HG03196 (cell line): ENCODE results near the gene RET.
"Not testable (repeated sequence)": the region's sequence is repeated elsewhere in the genome, so short reads cannot be mapped to it uniquely, and the experiment has no call there.

ENCODE experiments used
- ATAC-seq: cut with Tn5 transposase; IDR thresholded peaks from one replicate; pipeline ENCODE4 v1.9.1; 2021; ENCODE audit not compliant: unreplicated experiment

RET gene

GRCh38 chr10:43076311-43076875 lies 476 bp upstream of the RET start:
- ATAC-seq: no peak

- ATAC-seq: no peak
Observed at GRCh38 chr10:43077421-43078171, 727 bp downstream of the RET start.

DNA sequence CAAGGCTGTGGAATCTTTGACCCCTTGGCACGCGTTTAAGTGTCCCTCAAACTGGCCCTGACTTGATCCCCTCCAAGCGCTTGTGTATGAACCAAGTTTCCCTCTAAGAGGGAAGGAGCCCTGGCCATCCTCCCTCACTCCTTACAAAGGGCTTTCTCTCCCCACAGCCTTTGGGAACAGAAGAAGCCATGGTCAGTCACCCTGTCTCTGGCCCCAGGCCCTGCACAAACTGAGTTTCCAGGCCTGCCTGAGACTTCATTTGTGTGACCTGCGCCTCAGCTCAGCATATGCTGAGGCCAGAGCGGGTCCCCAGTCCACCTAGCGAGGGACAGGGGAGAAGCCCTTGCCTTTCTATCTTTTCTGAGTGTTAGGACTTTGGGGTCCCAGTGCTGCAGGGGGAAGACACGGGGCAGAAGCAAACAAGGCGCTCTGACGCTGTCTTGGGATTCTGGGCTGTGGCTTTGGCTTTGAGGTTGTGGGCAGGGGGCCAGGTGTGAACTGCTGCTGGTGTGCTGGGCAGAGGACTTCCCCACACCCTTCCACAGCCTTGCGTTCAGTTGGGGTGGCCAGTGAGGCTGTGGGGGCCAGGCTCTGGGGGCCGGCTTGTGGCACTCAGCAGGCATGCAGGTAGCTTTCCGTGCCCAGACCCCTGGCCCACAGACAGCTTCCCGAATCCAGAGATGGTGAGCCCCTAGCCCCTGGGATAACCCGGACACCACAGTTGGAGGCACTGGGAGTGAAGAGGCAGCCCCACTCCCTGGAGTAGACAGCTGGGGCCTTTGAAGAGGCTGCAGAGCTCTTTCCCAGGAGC lies 1.5 kb downstream of the RET start:
- no peak for ATAC-seq

DNA sequence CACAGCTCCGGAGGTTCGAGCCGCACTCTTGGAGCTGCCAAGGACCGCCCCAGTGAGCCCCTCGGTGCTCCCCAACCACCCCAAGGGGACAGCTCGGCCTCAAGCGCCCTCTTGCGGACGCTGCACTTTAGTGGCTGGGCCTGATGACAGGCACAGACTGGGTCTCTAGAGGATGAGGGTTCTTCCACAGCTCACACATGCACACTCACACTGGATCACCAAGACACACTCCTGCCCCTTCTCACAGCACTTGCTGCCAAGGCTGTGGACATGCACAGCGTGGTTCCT lies 2.1 kb downstream of the RET start:
- ATAC-seq: no peak

- no peak for ATAC-seq
Observed at GRCh38 chr10:43079856-43080255, 3.0 kb downstream of the RET start.

DNA sequence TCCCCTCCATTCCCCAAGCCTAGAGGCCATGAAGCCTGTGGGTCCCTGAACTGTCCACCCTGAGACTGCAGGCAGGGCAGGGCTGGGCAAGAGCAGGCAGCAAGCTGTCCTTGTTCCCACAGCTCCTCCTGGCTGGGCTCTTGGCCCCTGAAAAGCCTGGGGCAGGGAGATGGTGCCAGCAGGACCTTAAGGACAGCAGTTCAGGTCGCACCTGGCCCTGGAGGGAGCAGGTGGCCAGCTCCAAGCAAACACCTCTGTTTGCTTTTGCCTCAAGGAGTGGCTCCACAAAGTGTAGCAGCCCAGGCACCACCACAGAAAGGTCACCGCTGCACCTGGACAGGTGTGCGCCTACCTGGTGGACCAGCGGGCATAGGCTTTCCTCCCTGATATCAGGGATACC lies 5.2 kb downstream of the RET start:
- no peak for ATAC-seq

DNA sequence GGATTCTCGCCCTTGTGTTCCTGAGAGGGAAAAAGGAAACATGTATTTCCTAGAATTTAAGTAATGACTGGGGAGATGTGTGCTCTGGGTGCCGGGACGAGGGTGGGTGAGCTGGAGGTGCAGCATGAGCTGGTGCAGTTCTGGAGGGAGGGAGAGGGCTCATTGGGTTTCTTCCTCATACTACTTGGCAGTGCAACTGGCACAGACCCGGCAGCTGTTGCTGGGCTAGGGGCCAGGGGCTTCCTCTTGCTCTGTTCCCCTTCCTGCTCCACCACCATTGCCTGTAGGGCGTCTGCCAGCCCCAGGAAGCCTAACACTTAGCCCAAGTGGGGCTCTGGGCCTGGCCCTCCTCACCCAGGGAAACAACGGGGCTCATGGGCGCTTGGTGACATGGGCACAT lies 5.9 kb downstream of the RET start:
- ATAC-seq: no peak

- ATAC-seq: no peak
Observed at GRCh38 chr10:43083764-43084163, 6.9 kb downstream of the RET start.

GRCh38 chr10:43084812-43085211 lies 7.9 kb downstream of the RET start:
- no peak for ATAC-seq

GRCh38 chr10:43086321-43086942 lies 9.6 kb downstream of the RET start:
- no peak for ATAC-seq

GRCh38 chr10:43089519-43089918 lies 12.7 kb downstream of the RET start:
- no peak for ATAC-seq

GRCh38 chr10:43090188-43090587 lies 13.3 kb downstream of the RET start:
- ATAC-seq: no peak

GRCh38 chr10:43090664-43091063 lies 13.8 kb downstream of the RET start:
- ATAC-seq: no peak

- no peak for ATAC-seq
Observed at GRCh38 chr10:43091846-43092245, 15.0 kb downstream of the RET start.

GRCh38 chr10:43093423-43094076 lies 16.7 kb downstream of the RET start:
- ATAC-seq: no peak

- no peak for ATAC-seq
Observed at GRCh38 chr10:43094085-43094484, 17.2 kb downstream of the RET start.

DNA sequence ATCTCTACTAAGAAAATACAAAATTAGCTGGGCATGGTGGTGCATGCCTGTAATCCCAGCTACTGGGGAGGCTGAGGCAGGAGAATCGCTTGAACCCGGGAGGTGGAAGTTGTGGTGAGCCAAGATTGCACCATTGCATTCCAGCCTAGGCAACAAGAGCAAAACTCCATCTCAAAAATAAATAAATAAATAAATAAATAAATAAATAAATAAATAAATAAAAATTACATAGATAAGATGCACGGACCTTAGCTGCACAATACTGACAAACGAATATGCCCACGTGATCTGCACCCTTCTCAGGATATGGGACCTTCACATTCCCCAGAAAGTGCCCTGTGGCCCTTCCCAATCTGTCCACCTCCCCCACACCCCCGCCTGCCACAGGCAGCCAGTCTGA lies 22.5 kb downstream of the RET start:
- ATAC-seq: not testable (repeated sequence)

GRCh38 chr10:43099928-43100327 lies 23.1 kb downstream of the RET start:
- ATAC-seq: no peak

DNA sequence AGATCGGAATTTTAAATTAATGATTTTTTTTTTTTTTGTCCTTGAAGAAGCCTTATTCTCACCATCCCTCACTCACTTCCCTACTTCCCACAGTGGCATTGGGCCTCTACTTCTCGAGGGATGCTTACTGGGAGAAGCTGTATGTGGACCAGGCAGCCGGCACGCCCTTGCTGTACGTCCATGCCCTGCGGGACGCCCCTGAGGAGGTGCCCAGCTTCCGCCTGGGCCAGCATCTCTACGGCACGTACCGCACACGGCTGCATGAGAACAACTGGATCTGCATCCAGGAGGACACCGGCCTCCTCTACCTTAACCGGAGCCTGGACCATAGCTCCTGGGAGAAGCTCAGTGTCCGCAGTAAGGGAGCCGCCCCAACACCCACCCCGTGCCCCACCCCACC lies 23.5 kb downstream of the RET start:
- no peak for ATAC-seq

DNA sequence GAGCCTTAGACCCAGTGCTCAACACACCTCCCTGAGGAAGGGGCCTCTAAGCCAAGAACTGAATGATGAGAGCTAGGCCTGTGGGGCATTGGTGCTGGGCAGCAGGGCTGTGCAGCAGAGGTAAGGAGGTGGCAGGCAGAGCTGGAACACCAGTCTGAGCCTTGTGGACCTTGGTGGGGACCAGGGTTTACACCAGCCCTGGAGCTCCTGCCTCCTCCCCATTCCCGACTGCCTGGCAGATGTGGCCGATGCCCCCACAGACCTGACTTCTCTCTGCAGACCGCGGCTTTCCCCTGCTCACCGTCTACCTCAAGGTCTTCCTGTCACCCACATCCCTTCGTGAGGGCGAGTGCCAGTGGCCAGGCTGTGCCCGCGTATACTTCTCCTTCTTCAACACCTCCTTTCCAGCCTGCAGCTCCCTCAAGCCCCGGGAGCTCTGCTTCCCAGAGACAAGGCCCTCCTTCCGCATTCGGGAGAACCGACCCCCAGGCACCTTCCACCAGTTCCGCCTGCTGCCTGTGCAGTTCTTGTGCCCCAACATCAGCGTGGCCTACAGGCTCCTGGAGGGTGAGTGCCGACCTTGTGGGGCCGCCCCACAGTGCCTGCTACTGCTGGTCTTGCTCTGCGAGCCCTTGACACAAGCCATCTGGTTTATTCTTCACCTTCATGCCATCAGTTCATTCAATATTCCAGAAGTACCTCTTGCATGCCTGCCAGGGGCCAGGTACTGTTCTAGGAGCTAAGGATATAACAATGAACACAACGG lies 25.4 kb downstream of the RET start:
- no peak for ATAC-seq
